Glomerular endothelial cell (primary cell): ENCODE results near the gene SSTR4. TPM values are rescaled to one million over a fixed set of nuclear protein-coding genes. Genes with fewer than 3 reads are reported as not detected.
"Not testable (repeated sequence)": the region's sequence is repeated elsewhere in the genome, so short reads cannot be mapped to it uniquely, and the experiment has no call there.

Experiments
- DNase-seq: peaks from one replicate; pipeline ENCODE4 v3.0.0-alpha.2; 2011; ENCODE audit warnings: low read depth, low spot score; ENCODE audit errors: extremely low read depth
- total RNA-seq: library from RNA; depleted of rRNA; stranded (reverse); fragments of >200 nt; gene quantifications from 2 replicates; pipeline ENCODE4 v1.2.3, GENCODE V29; 2015

The SSTR4 gene
- not detected in 2 replicates for total RNA-seq

GRCh38 chr20:23034721-23035671, at the start of gene SSTR4:
SSTR4 (plus strand) TSS chr20:23035312; CDS start chr20:23035484, 172 bp downstream.
- DNase-seq: no peak

GRCh38 chr20:22986601-22987000, 48.5 kb upstream of the SSTR4 start:
- no peak for DNase-seq

- not testable (repeated sequence) for DNase-seq
Measured at GRCh38 chr20:22991424-22991823, 43.7 kb upstream of the SSTR4 start.

- no peak for DNase-seq
Measured at GRCh38 chr20:22993823-22994222, 41.3 kb upstream of the SSTR4 start.

GRCh38 chr20:22995923-22996322, 39.2 kb upstream of the SSTR4 start:
- no peak for DNase-seq

- no peak for DNase-seq
Measured at GRCh38 chr20:22998476-22998875, 36.6 kb upstream of the SSTR4 start.

- no peak for DNase-seq
Measured at GRCh38 chr20:22999756-23000155, 35.4 kb upstream of the SSTR4 start.

- no peak for DNase-seq
Measured at GRCh38 chr20:23000232-23000947, 34.7 kb upstream of the SSTR4 start.

GRCh38 chr20:23002276-23002675, 32.8 kb upstream of the SSTR4 start:
- DNase-seq: no peak

GRCh38 chr20:23003077-23003635, 32.0 kb upstream of the SSTR4 start:
- no peak for DNase-seq

- no peak for DNase-seq
Measured at GRCh38 chr20:23003881-23004460, 31.1 kb upstream of the SSTR4 start.

- no peak for DNase-seq
Measured at GRCh38 chr20:23005776-23006175, 29.3 kb upstream of the SSTR4 start.

GRCh38 chr20:23007462-23007861, 27.6 kb upstream of the SSTR4 start:
- no peak for DNase-seq

GRCh38 chr20:23007886-23008655, 27.0 kb upstream of the SSTR4 start:
- no peak for DNase-seq

- no peak for DNase-seq
Measured at GRCh38 chr20:23008667-23009066, 26.4 kb upstream of the SSTR4 start.

- DNase-seq: no peak
Measured at GRCh38 chr20:23009636-23010035, 25.5 kb upstream of the SSTR4 start.

- no peak for DNase-seq
Measured at GRCh38 chr20:23010096-23010495, 25.0 kb upstream of the SSTR4 start.

- DNase-seq: no peak
Measured at GRCh38 chr20:23011008-23011721, 23.9 kb upstream of the SSTR4 start.

GRCh38 chr20:23013429-23013828, 21.7 kb upstream of the SSTR4 start:
- DNase-seq: no peak

GRCh38 chr20:23017516-23017915, 17.6 kb upstream of the SSTR4 start:
- no peak for DNase-seq
